Breast epithelium (tissue), 3 donors: ENCODE results near the gene RHD.
"Not testable (repeated sequence)": the region's sequence is repeated elsewhere in the genome, so short reads cannot be mapped to it uniquely, and the experiment has no call there.

Experiments
- POLR2AphosphoS5 ChIP-seq, 3 donors: sonication (generic); formaldehyde crosslinking; IDR thresholded peaks; one replicate each; pipeline ENCODE4 v1.6.1; 2017; ENCODE audit warnings: antibody characterized with exemption in 3 of 3
- TF ChIP-seq, protein P1 (sequence below), 3 donors: fragments of 450-650 bp; IDR thresholded peaks; one replicate each; pipeline ENCODE4 v1.5.1; 2016 to 2017; ENCODE audit warnings: antibody characterized with exemption in 3 of 3, mild to moderate bottlenecking in 3 of 3, moderate library complexity in 3 of 3

- TF ChIP-seq, protein P1, sequence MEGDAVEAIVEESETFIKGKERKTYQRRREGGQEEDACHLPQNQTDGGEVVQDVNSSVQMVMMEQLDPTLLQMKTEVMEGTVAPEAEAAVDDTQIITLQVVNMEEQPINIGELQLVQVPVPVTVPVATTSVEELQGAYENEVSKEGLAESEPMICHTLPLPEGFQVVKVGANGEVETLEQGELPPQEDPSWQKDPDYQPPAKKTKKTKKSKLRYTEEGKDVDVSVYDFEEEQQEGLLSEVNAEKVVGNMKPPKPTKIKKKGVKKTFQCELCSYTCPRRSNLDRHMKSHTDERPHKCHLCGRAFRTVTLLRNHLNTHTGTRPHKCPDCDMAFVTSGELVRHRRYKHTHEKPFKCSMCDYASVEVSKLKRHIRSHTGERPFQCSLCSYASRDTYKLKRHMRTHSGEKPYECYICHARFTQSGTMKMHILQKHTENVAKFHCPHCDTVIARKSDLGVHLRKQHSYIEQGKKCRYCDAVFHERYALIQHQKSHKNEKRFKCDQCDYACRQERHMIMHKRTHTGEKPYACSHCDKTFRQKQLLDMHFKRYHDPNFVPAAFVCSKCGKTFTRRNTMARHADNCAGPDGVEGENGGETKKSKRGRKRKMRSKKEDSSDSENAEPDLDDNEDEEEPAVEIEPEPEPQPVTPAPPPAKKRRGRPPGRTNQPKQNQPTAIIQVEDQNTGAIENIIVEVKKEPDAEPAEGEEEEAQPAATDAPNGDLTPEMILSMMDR (IDR thresholded peaks at IDR 0.05) = not testable (repeated sequence)
- TF ChIP-seq POLR2AphosphoS5 (IDR thresholded peaks at IDR 0.05) = not testable (repeated sequence)
Observed at GRCh38 chr1:25287164-25287563, 14.9 kb downstream of the RHD start.
